GM19328 (cell line): ENCODE results near the gene DNAJB4.
"Not testable (repeated sequence)": the region's sequence is repeated elsewhere in the genome, so short reads cannot be mapped to it uniquely, and the experiment has no call there.

Experiments
- ATAC-seq: cut with Tn5 transposase; IDR thresholded peaks from one replicate; pipeline ENCODE4 v1.9.1; 2021; ENCODE audit warnings: mild to moderate bottlenecking, moderate library complexity; ENCODE audit not compliant: unreplicated experiment

DNAJB4 gene

GRCh38 chr1:78004719-78005447 is at the start of gene DNAJB4:
Gene DNAJB4 (plus strand): TSS chr1:78004939. CDS start chr1:78005111, 172 bp downstream.
- peak; percentile 99 for ATAC-seq

GRCh38 chr1:77955709-77956108 is 49.0 kb upstream of the DNAJB4 start:
- no peak for ATAC-seq

GRCh38 chr1:77956464-77956863 is 48.3 kb upstream of the DNAJB4 start:
- no peak for ATAC-seq

GRCh38 chr1:77958391-77958790 is 46.3 kb upstream of the DNAJB4 start:
- no peak for ATAC-seq

GRCh38 chr1:77958850-77959249 is 45.9 kb upstream of the DNAJB4 start:
- no peak for ATAC-seq

GRCh38 chr1:77961392-77961791 is 43.3 kb upstream of the DNAJB4 start:
- ATAC-seq: no peak

GRCh38 chr1:77966291-77966690 is 38.4 kb upstream of the DNAJB4 start:
- no peak for ATAC-seq

- ATAC-seq: no peak
Observed at GRCh38 chr1:77970192-77970591, 34.5 kb upstream of the DNAJB4 start.

- ATAC-seq: no peak
Observed at GRCh38 chr1:77972080-77972479, 32.7 kb upstream of the DNAJB4 start.

- ATAC-seq: no peak
Observed at GRCh38 chr1:77975386-77975785, 29.4 kb upstream of the DNAJB4 start.

- ATAC-seq: no peak
Observed at GRCh38 chr1:77975907-77976306, 28.8 kb upstream of the DNAJB4 start.

- ATAC-seq: no peak
Observed at GRCh38 chr1:77976433-77977076, 28.2 kb upstream of the DNAJB4 start.

- no peak for ATAC-seq
Observed at GRCh38 chr1:77977989-77978292, 26.8 kb upstream of the DNAJB4 start.

- peak; percentile 54 for ATAC-seq
Observed at GRCh38 chr1:77978293-77978968, 26.3 kb upstream of the DNAJB4 start.

- peak; percentile 71 for ATAC-seq
Observed at GRCh38 chr1:77978969-77979876, 25.5 kb upstream of the DNAJB4 start, which contains the start of gene FUBP1. Gene FUBP1 (minus strand): TSS chr1:77979072. CDS start chr1:77979004, 68 bp downstream.

- not testable (repeated sequence) for ATAC-seq
Observed at GRCh38 chr1:77983352-77983996, 21.3 kb upstream of the DNAJB4 start.

GRCh38 chr1:77983997-77984355 is 20.8 kb upstream of the DNAJB4 start:
- no peak for ATAC-seq

- no peak for ATAC-seq
Observed at GRCh38 chr1:77984629-77985028, 20.1 kb upstream of the DNAJB4 start.

- no peak for ATAC-seq
Observed at GRCh38 chr1:77986810-77987209, 17.9 kb upstream of the DNAJB4 start.

GRCh38 chr1:77987919-77988318 is 16.8 kb upstream of the DNAJB4 start:
- no peak for ATAC-seq

- ATAC-seq: no peak
Observed at GRCh38 chr1:77989744-77990143, 15.0 kb upstream of the DNAJB4 start.
